Gastroesophageal sphincter (tissue), 3 donors: ENCODE measurements around the gene FCHO1.

Source experiments
- POLR2AphosphoS5 ChIP-seq: sonication (generic); formaldehyde crosslinking; IDR thresholded peaks from one replicate; pipeline ENCODE4 v1.6.1; 2017; ENCODE audit warnings: antibody characterized with exemption
- TF ChIP-seq, protein P1 (sequence below), 4 experiments: fragments of 200-600 bp in 2 of 4; fragments of 450-650 bp in 2 of 4; sonication (generic) in 1 of 4; IDR thresholded peaks; one replicate each; pipeline ENCODE4 v1.5.1; 2017 to 2019; ENCODE audit warnings: antibody characterized with exemption in 4 of 4, mild to moderate bottlenecking in 2 of 4, moderate library complexity in 2 of 4

DNA sequence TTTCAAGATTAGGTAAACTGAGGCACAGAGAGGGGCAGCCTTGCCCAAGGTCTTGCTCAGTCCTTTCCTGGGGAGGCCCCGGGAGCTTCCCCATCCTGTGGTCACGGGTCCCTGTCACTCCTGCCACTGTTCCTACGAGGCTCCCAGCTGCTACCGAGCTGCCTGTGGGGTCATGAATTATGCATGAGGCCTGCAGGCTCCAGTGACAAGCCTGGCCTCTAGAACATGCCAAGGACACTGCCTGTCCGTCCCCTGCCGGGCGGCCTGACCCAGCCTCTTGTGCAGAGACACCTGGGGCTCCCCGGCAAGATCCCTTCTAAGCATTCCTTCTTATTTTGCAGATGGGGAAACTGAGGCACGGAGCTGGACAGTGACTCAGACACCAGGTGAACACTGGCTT is 2.7 kb downstream of the FCHO1 start:
- TF ChIP-seq POLR2AphosphoS5, result no peak
- TF ChIP-seq, protein P1, sequence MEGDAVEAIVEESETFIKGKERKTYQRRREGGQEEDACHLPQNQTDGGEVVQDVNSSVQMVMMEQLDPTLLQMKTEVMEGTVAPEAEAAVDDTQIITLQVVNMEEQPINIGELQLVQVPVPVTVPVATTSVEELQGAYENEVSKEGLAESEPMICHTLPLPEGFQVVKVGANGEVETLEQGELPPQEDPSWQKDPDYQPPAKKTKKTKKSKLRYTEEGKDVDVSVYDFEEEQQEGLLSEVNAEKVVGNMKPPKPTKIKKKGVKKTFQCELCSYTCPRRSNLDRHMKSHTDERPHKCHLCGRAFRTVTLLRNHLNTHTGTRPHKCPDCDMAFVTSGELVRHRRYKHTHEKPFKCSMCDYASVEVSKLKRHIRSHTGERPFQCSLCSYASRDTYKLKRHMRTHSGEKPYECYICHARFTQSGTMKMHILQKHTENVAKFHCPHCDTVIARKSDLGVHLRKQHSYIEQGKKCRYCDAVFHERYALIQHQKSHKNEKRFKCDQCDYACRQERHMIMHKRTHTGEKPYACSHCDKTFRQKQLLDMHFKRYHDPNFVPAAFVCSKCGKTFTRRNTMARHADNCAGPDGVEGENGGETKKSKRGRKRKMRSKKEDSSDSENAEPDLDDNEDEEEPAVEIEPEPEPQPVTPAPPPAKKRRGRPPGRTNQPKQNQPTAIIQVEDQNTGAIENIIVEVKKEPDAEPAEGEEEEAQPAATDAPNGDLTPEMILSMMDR (IDR thresholded peaks at IDR 0.05), result no peak
